ENCODE results near the gene IMPG2.

- TF ChIP-seq POLR2AphosphoS5 (IDR thresholded peaks at IDR 0.05) = no peak
- TF ChIP-seq CTCF (IDR thresholded peaks at IDR 0.05) = no peak
- no peak for TF ChIP-seq POLR2A (IDR thresholded peaks at IDR 0.05)
- TF ChIP-seq EP300 (IDR thresholded peaks at IDR 0.05) = no peak
Observed at GRCh38 chr3:101212730-101213129, 107.6 kb downstream of the IMPG2 start.
